Activated naive CD4-positive, alpha-beta T cell treated with anti-CD3 and anti-CD28 coated beads for 36 hours (primary cell): ENCODE measurements around the gene PTGES3L. TPM values are rescaled to one million over a fixed set of nuclear protein-coding genes. Genes with fewer than 3 reads are reported as not detected.
"Not testable (repeated sequence)": the region's sequence is repeated elsewhere in the genome, so short reads cannot be mapped to it uniquely, and the experiment has no call there.

ENCODE experiments used
- CTCF ChIA-PET: fragments of 350-600 bp; sonication (Branson Sonifier 250); formaldehyde crosslinking; loops from one replicate; lab custom pipeline; 2021; ENCODE audit warnings: antibody characterized with exemption; lab: Charles Lee
- DNase-seq: peaks from one replicate; pipeline ENCODE4 v3.0.0-alpha.2; 2020
- H3K27ac Mint-ChIP-seq: one replicate; pipeline ENCODE4 v1.8.0; 2021; ENCODE audit warnings: mild to moderate bottlenecking, mixed read lengths
- H3K27me3 Mint-ChIP-seq: one replicate; pipeline ENCODE4 v1.8.0; 2021; ENCODE audit warnings: low read depth, mixed read lengths
- H3K36me3 Mint-ChIP-seq: one replicate; pipeline ENCODE4 v1.8.0; 2021; ENCODE audit warnings: low read depth, mixed read lengths
- H3K4me1 Mint-ChIP-seq: one replicate; pipeline ENCODE4 v1.8.0; 2021; ENCODE audit warnings: low read depth, mixed read lengths
- H3K4me3 Mint-ChIP-seq: one replicate; pipeline ENCODE4 v1.8.0; 2021; ENCODE audit warnings: mild to moderate bottlenecking, moderate library complexity, mixed read lengths
- H3K9me3 Mint-ChIP-seq: one replicate; pipeline ENCODE4 v1.8.0; 2021; ENCODE audit warnings: mixed read lengths
- intact Hi-C: fragments of 100-400 bp; cut with micrococcal nuclease; formaldehyde crosslinking; loops from one replicate; pipeline ENCODE4 v1.15.1; 2023
- total RNA-seq, 2 experiments: library from RNA; stranded (reverse); gene quantifications; one replicate each; pipeline ENCODE4 v1.2.3, GENCODE V29; 2021

PTGES3L gene
- total RNA-seq, 2 experiments from 2014 or later, result 0.33 to 0.57 TPM

- Mint-ChIP-seq H3K27me3 (no peaks in the 10 kb centered on the region), H3K9me3 (no peaks in the 10 kb centered on the region), H3K4me3 (peak within 1 kb of the TSS; percentile 100), H3K36me3 (peaks cover 23% of the 10 kb centered on the region), H3K4me1 (peaks cover 16% of the 10 kb centered on the region), H3K27ac (peak within 1 kb of the TSS; percentile 99)
- intact Hi-C loops, result loop anchor here (1.0 to 5.0 kb wide), 3 partner anchors 118 to 476 kb away; partner anchors contain the start of genes BRCA1 and DHX8
- DNase-seq, result peak; percentile 94
- CTCF ChIA-PET, result interaction anchor here (0.6 to 2.2 kb wide), 5 partner anchors 9 to 308 kb away, joined by 3 to 15 read pairs (median 4); partner anchors contain the start of gene RPL27
Observed at GRCh38 chr17:43006639-43007551, 27.0 kb upstream of the PTGES3L start, which contains the start of gene IFI35. Gene IFI35 (plus strand): TSS chr17:43006784. CDS start chr17:43006948, 164 bp downstream.

GRCh38 chr17:43003542-43004172, 23.8 kb upstream of the PTGES3L start:
- Mint-ChIP-seq H3K4me1 (peaks cover 29% of the 10 kb centered on the region), H3K36me3 (peaks cover 48% of the 10 kb centered on the region), H3K27me3 (no peaks in the 10 kb centered on the region), H3K9me3 (no peaks in the 10 kb centered on the region), H3K4me3 (no peak overlapping the region), H3K27ac (no peak overlapping the region)
- CTCF ChIA-PET, result interaction anchor here (0.7 kb wide), 1 partner anchor 64 kb away, joined by 3 read pairs; no protein-coding TSS in a partner anchor
- intact Hi-C loops, result no loop called here
- DNase-seq, result no peak

GRCh38 chr17:43000894-43001293, 21.0 kb upstream of the PTGES3L start:
- intact Hi-C loops, H3K27me3 Mint-ChIP-seq, CTCF ChIA-PET, H3K9me3 Mint-ChIP-seq, DNase-seq: not testable (repeated sequence)
- peaks cover 34% of the 10 kb centered on the region for H3K4me1 Mint-ChIP-seq
- peak overlapping the region; percentile 73 for H3K27ac Mint-ChIP-seq
- peak overlapping the region; percentile 6 for H3K4me3 Mint-ChIP-seq
- H3K36me3 Mint-ChIP-seq, result peaks cover 45% of the 10 kb centered on the region

GRCh38 chr17:42999003-42999525, 19.2 kb upstream of the PTGES3L start:
- H3K36me3 Mint-ChIP-seq, result peaks cover 44% of the 10 kb centered on the region

DNA sequence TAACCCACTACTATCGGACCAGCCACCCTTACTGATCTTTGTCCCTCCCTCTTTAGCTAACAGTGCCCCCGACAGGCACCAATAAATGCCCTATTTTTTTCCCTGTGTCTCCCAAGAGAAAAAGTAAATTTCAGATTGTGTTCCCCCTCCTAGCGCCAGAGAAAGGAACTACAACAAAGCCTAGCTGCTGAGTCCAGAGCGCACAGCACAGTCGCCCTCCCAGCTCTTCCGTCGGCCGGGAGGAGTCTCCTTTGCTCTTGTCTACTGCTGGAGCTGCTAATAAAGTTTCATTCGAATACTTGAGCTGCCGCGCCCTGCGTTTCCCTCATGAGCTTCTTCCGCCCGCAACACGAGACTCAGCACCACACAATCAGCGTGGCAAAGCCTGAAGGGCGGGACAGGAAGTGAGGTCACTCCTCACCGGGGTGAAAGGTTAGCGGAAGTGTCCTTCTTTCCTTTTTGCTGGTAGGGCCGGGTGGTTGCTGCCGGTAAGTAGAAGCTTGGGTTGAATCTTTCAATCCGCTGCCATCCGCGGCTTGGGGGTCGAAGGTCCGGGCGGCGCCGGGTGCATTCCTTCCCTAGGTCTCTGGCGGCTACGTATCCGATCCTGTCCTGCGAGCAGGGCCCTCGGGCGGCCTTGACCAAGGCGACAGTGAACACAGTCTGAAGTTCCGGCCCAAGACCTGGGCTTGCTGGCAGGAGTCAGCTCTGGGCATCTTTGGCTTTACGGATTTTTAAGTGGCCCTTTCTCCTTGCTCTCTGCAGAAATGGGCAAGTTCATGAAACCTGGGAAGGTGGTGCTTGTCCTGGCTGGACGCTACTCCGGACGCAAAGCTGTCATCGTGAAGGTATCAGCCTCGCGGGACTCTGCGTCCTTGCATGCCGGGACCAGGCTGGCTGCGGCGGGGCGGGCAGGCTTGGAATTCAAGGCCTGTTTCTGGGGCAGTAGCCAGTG, 18.4 kb upstream of the PTGES3L start, which contains the start of gene RPL27:
TSS of gene RPL27 (plus strand) at position 436 of the 955 bp plus-strand sequence. CDS start at position 768, 332 bp downstream.
- Mint-ChIP-seq H3K4me1 (peaks cover 34% of the 10 kb centered on the region), H3K9me3 (no peaks in the 10 kb centered on the region), H3K36me3 (peaks cover 43% of the 10 kb centered on the region), H3K4me3 (peak within 1 kb of the TSS; percentile 97), H3K27me3 (no peaks in the 10 kb centered on the region), H3K27ac (peak within 1 kb of the TSS; percentile 97)
- CTCF ChIA-PET, result interaction anchor here (0.7 to 2.7 kb wide), 14 partner anchors 8 to 486 kb away, joined by 3 to 15 read pairs (median 4); partner anchors contain the start of genes DHX8, IFI35 and PTGES3L
- peak; percentile 99 for DNase-seq
- intact Hi-C loops, result loop anchor here (1.0 to 5.0 kb wide), 13 partner anchors 18 to 421 kb away; partner anchors contain the start of genes AARSD1, BECN1, BRCA1 and EZH1

More at GRCh38 chr17:42999003-42999525, 19.2 kb upstream of the PTGES3L start:
- Mint-ChIP-seq H3K4me1 (peaks cover 34% of the 10 kb centered on the region), H3K27me3 (no peaks in the 10 kb centered on the region), H3K27ac (peak overlapping the region; percentile 97), H3K9me3 (no peaks in the 10 kb centered on the region), H3K4me3 (peak overlapping the region; percentile 97)
- DNase-seq, result no peak
- CTCF ChIA-PET, result interaction anchor here (1.0 to 2.7 kb wide), 3 partner anchors 7 to 20 kb away, joined by 4 to 15 read pairs (median 5); partner anchors contain the start of genes IFI35 and PTGES3L
- intact Hi-C loops, result loop anchor here (2.0 to 5.0 kb wide), 2 partner anchors 213 to 390 kb away; partner anchors contain the start of genes RETREG3, TMEM106A and TUBG1

DNA sequence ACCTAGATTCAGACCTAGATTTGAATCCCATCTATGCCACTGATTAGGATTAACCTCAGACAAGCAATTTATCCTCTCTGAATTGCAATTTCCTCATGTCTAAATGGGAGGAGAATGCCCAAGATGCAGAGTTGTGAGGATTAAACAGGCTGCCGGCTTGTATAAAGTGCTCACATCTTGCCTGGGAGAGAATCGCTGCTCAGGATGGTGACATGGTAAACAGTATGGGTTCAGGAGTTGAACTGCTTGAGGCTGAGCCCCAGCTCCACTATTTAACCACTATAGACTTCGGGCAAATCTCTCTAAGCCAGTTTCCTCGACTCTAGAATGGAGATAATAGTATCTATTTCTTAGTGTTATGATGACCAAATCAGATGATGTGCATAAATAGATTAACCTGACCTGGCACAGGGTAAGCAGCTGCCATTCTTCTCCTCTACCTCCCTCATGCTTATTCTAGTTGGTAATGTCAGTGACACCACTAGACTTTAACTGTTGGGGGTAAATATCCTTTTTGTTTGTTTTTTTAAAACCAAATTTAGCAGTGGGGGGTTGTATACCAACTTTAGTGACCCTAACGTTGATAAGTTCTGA, 17.6 kb upstream of the PTGES3L start:
- H3K36me3 Mint-ChIP-seq, result peaks cover 36% of the 10 kb centered on the region
- intact Hi-C loops, result loop anchor here (5.0 kb wide), 1 partner anchor 215 kb away; the partner anchor contains the start of gene TMEM106A
- DNase-seq, result no peak
- peaks cover 34% of the 10 kb centered on the region for H3K4me1 Mint-ChIP-seq
- CTCF ChIA-PET, result interaction anchor here (0.6 to 2.7 kb wide), 15 partner anchors 9 to 487 kb away, joined by 3 to 15 read pairs (median 5); partner anchors contain the start of genes DHX8 and IFI35
- no peaks in the 10 kb centered on the region for H3K9me3 Mint-ChIP-seq
- peak overlapping the region; percentile 97 for H3K27ac Mint-ChIP-seq
- H3K4me3 Mint-ChIP-seq, result peak overlapping the region; percentile 97
- no peaks in the 10 kb centered on the region for H3K27me3 Mint-ChIP-seq

DNA sequence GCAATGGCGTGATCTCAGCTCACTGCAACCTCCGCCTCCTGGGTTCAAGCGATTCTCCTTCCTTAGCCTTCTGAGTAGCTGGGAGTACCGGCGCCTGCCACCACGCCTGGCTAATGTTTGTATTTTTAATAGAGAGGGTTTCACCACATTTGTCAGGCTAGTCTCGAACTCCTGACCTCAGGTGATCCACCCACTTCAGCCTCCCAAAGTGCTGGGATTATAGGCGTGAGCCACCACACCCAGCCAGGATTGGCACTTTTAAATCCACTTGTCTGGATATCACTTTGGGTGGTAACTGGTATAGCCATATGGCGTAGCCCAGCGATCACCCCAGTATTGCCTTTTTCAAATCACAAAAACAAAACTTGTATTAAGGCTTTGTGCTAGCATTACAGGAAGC, 14.0 kb upstream of the PTGES3L start:
- H3K4me3 Mint-ChIP-seq, DNase-seq, H3K27me3 Mint-ChIP-seq, intact Hi-C loops, CTCF ChIA-PET, H3K27ac Mint-ChIP-seq, H3K9me3 Mint-ChIP-seq: not testable (repeated sequence)
- H3K36me3 Mint-ChIP-seq, result peaks cover 22% of the 10 kb centered on the region
- H3K4me1 Mint-ChIP-seq, result peaks cover 10% of the 10 kb centered on the region

DNA sequence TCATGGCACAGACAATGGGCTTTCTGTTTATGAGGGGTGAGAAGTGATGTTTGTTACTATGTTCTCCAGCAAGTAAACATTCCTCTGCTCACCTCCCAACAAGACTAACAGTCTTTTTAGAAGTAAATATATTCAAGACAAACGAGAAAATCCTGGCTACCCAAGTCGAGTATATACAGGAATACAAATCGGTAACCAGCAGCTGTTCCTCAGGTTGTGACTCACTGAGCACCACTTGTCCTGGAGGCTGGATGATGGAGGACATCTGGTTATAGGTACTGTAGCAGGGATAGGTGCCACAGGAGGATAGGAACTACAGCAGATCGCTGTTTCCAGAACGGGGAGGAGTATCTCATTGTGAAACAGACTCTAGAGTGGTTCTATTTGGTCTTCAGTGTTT, 13.0 kb upstream of the PTGES3L start:
- Mint-ChIP-seq H3K27me3 (no peaks in the 10 kb centered on the region), H3K4me1 (peaks cover 9% of the 10 kb centered on the region), H3K36me3 (peaks cover 18% of the 10 kb centered on the region), H3K27ac (no peak overlapping the region), H3K9me3 (no peaks in the 10 kb centered on the region), H3K4me3 (no peak overlapping the region)
- CTCF ChIA-PET, result no interaction called here
- no peak for DNase-seq
- intact Hi-C loops, result no loop called here

- no peak overlapping the region for H3K4me3 Mint-ChIP-seq
- CTCF ChIA-PET, result interaction anchor here (0.5 kb wide), 1 partner anchor 46 kb away, joined by 3 read pairs; no protein-coding TSS in a partner anchor
- peaks cover 19% of the 10 kb centered on the region for H3K36me3 Mint-ChIP-seq
- H3K9me3 Mint-ChIP-seq, result no peaks in the 10 kb centered on the region
- no peak overlapping the region for H3K27ac Mint-ChIP-seq
- DNase-seq, result no peak
- intact Hi-C loops, result no loop called here
- no peaks in the 10 kb centered on the region for H3K4me1 Mint-ChIP-seq
- no peaks in the 10 kb centered on the region for H3K27me3 Mint-ChIP-seq
Observed at GRCh38 chr17:42991471-42991870, 11.6 kb upstream of the PTGES3L start.

DNA sequence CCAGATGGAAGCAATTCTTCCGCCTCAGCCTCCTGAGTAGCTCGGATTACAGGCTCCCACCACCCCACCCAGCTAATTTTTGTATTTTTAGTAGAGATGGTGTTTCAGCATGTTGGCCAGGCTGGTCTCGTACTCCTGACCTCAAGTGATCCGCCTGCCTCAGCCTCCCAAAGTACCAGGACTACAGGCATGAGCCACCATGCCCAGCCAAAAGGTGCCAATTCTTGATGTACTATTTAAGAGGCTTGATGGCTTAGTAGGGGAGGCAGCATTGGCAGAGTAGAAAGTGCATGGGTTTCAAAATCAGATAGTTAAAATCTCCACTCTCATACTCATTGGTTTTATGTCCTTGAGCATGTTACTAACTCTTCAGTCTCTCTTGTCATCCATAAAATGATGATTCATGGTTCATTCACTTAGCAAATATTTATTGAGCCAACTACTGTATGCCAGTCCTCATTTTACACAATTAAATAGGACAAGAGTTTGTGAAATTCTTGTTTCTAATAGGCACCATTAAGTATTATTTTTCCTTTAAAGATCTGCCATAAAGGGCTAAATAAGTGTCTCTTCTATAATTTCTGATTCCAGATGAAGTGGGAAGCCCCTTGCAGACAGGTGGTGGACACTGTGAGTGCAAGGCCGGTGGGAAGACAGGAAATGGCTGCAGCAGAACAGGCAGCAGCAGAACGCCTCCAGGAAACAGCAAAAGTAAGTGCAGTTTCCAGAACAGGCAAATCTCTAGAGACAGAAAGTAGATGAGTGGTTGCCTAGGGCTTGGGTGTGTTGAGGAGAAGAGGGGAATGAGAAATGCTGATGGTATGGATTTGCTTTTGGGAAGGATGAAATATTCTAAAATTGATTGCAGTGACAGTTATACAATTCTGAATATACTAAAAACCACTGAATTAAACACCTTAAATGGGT, 10.1 kb upstream of the PTGES3L start:
- Mint-ChIP-seq H3K9me3 (no peaks in the 10 kb centered on the region), H3K27me3 (no peaks in the 10 kb centered on the region), H3K27ac (no peak overlapping the region), H3K4me1 (peaks cover 3% of the 10 kb centered on the region), H3K4me3 (no peak overlapping the region), H3K36me3 (peaks cover 23% of the 10 kb centered on the region)
- CTCF ChIA-PET, result no interaction called here
- DNase-seq, result no peak
- intact Hi-C loops, result no loop called here
